K562 (cell line): ENCODE results near the gene TRAPPC5. TPM values are rescaled to one million over a fixed set of nuclear protein-coding genes. Genes with fewer than 3 reads are reported as not detected.

ENCODE experiments used
- ATAC-seq: fragments of 200-7000 bp; cut with Tn5 transposase; 3 replicates; pipeline ENCODE4 v1.9.1; 2020; ENCODE audit warnings: moderate library complexity
- BruUV-seq: library from RNA; stranded (reverse); fragments of 400-500 nt; replicated peaks from 2 replicates; lab custom pipeline; 2021; lab: Mats Ljungman, UMichigan
- CTCF ChIA-PET: fragments of 300-600 bp; formaldehyde crosslinking; extraction: SDS; loops from one replicate; lab custom pipeline; 2021; ENCODE audit warnings: low intra/inter-chr PET ratio; lab: Yijun Ruan, JAX
- POLR2A ChIA-PET: fragments of 300-600, 350-650 bp; sonication (Branson Sonifier 250); formaldehyde crosslinking; extraction: SDS; loops from one replicate; lab custom pipeline; 2021; ENCODE audit warnings: antibody characterized with exemption, inconsistent platforms; lab: Yijun Ruan, JAX
- DNase-seq, 4 experiments: peaks; one replicate each; pipeline versions ENCODE4 v3.0.0 to v3.0.0-alpha.2; 2011 to 2018; ENCODE audit warnings: low spot score in 3 of 4, mixed read lengths in 3 of 4; ENCODE audit errors: extremely low read depth in 1 of 4
- FAIRE-seq: peaks from 2 replicates; lab custom pipeline; 2011; peaks lifted over from hg19 to GRCh38; lab: Jason Lieb, UNC
- H2AFZ ChIP-seq: 2 replicates; pipeline ENCODE4 v1.6.0; 2011; ENCODE audit warnings: low read depth, low read length, control low read depth, inconsistent platforms
- H3K27ac ChIP-seq: fragments of 200-600 bp; 3 replicates; pipeline ENCODE4 v1.8.0; 2011; ENCODE audit warnings: low read depth, mild to moderate bottlenecking, control low read depth, inconsistent platforms, low read length, moderate library complexity, mixed read lengths; ENCODE audit errors: extremely low read depth
- H3K27me3 ChIP-seq, 2 experiments: fragments of 300-600 bp in 1 of 2; 2 replicates in 1 of 2; 3 replicates in 1 of 2; pipeline versions ENCODE4 v1.6.0 to v1.8.0; 2011; ENCODE audit warnings: inconsistent platforms in 2 of 2, low read length in 2 of 2, mild to moderate bottlenecking in 1 of 2, mixed read lengths in 1 of 2, moderate library complexity in 1 of 2; ENCODE audit not compliant: control insufficient read depth in 2 of 2, insufficient read depth in 2 of 2
- H3K36me3 ChIP-seq: fragments of 300-600 bp; 3 replicates; pipeline ENCODE4 v1.8.0; 2011; ENCODE audit warnings: mild to moderate bottlenecking, low read length, inconsistent platforms; ENCODE audit not compliant: control insufficient read depth, insufficient read depth
- H3K4me1 ChIP-seq, 2 experiments: fragments of 200-600 bp in 1 of 2; replicated peaks in 1 of 2; 2 replicates in 1 of 2; 3 replicates in 1 of 2; pipeline versions ENCODE4 v1.5.1 to v1.8.0; 2011; ENCODE audit warnings: inconsistent platforms in 2 of 2, low read length in 2 of 2, mild to moderate bottlenecking in 1 of 2, mixed read lengths in 1 of 2, moderate library complexity in 1 of 2; ENCODE audit not compliant: control insufficient read depth in 2 of 2, insufficient read depth in 2 of 2
- H3K4me2 ChIP-seq: 2 replicates; pipeline ENCODE4 v1.6.1; 2011; ENCODE audit warnings: low read length, control low read depth, inconsistent platforms, mixed read lengths; ENCODE audit not compliant: insufficient read depth
- H3K4me3 ChIP-seq: fragments of 200-600 bp; sonication (generic), shearing (Covaris generic); 2 replicates; pipeline ENCODE4 v1.5.1; 2016; ENCODE audit warnings: control low read depth, inconsistent platforms
- H3K79me2 ChIP-seq: fragments of 200-600 bp; 3 replicates; pipeline ENCODE4 v1.8.0; 2011; ENCODE audit warnings: low read length, inconsistent platforms; ENCODE audit not compliant: control insufficient read depth, insufficient read depth
- H3K9ac ChIP-seq, 2 experiments: 2 replicates each; pipeline versions ENCODE4 v1.6.0 to v1.6.1; 2011; ENCODE audit warnings: low read depth in 2 of 2, low read length in 2 of 2, control low read depth in 1 of 2, inconsistent platforms in 1 of 2, mild to moderate bottlenecking in 1 of 2, mixed read lengths in 1 of 2; ENCODE audit not compliant: insufficient read depth in 1 of 2
- H3K9me1 ChIP-seq: one replicate; pipeline ENCODE4 v1.6.0; 2011; ENCODE audit warnings: inconsistent platforms, mild to moderate bottlenecking, low read length, moderate library complexity; ENCODE audit not compliant: control insufficient read depth, insufficient read depth
- H3K9me3 ChIP-seq: replicated peaks from 2 replicates; pipeline ENCODE4 v1.5.1; 2011; ENCODE audit warnings: low read depth, low read length, inconsistent platforms; ENCODE audit not compliant: control insufficient read depth, insufficient read depth
- H4K20me1 ChIP-seq: replicated peaks from 2 replicates; pipeline ENCODE4 v1.6.1; 2011; ENCODE audit warnings: low read length, inconsistent platforms, mixed read lengths; ENCODE audit not compliant: control insufficient read depth, insufficient read depth
- ARNT ChIP-seq, 2 experiments: fragments of 450-650 bp; IDR thresholded peaks; 2 replicates each; pipeline ENCODE4 v1.6.1; 2016; ENCODE audit warnings: mild to moderate bottlenecking in 1 of 2
- BRD4 ChIP-seq: fragments of 200-600 bp; sonication (generic); IDR thresholded peaks from 2 replicates; pipeline ENCODE4 v1.6.1; 2017; ENCODE audit warnings: inconsistent platforms
- ETS1 ChIP-seq: conservative IDR thresholded peaks from 2 replicates; pipeline ENCODE4 v1.6.1; 2011; ENCODE audit warnings: low read depth, mild to moderate bottlenecking, low read length; ENCODE audit not compliant: control insufficient read depth
- FOXJ2 ChIP-seq: fragments of 200-800 bp; sonication (Bioruptor generic); IDR thresholded peaks from 2 replicates; pipeline ENCODE4 v1.6.1; 2016; ENCODE audit warnings: missing genetic modification characterization, missing compliant biosample characterization
- FOXP4 ChIP-seq: sonication (generic); formaldehyde crosslinking; IDR thresholded peaks from 2 replicates; pipeline ENCODE4 v1.8.0; 2022; ENCODE audit warnings: mild to moderate bottlenecking, missing genetic modification reagents, borderline replicate concordance
- HDAC8 ChIP-seq: fragments of 450-650 bp; IDR thresholded peaks from 2 replicates; pipeline ENCODE4 v1.6.1; 2016; ENCODE audit warnings: mild to moderate bottlenecking, missing genetic modification characterization, moderate library complexity, missing compliant biosample characterization
- HIVEP1 ChIP-seq: fragments of 250-450 bp; sonication (Bioruptor Pico); IDR thresholded peaks from 2 replicates; pipeline ENCODE4 v1.4.0; 2020; ENCODE audit warnings: mild to moderate bottlenecking
- MXD1 ChIP-seq: fragments of 250-450 bp; sonication (Bioruptor Pico); IDR thresholded peaks from 2 replicates; pipeline ENCODE4 v1.8.0; 2021; ENCODE audit warnings: borderline replicate concordance, mild to moderate bottlenecking, moderate library complexity; ENCODE audit not compliant: poor library complexity, severe bottlenecking
- PHF21A ChIP-seq: fragments of 450-650 bp; IDR thresholded peaks from 2 replicates; pipeline ENCODE4 v1.6.1; 2017; ENCODE audit warnings: low read depth, borderline replicate concordance
- POLR2AphosphoS5 ChIP-seq: IDR thresholded peaks from 2 replicates; pipeline ENCODE4 v1.6.1; 2011; ENCODE audit warnings: mild to moderate bottlenecking, low read depth, low read length, moderate library complexity; ENCODE audit not compliant: control insufficient read depth, insufficient read depth
- ZNF551 ChIP-seq: fragments of 250-450 bp; sonication (Bioruptor Pico); IDR thresholded peaks from 2 replicates; pipeline ENCODE4 v1.5.0; 2021; ENCODE audit warnings: mild to moderate bottlenecking, moderate library complexity
- ZNF609 ChIP-seq: sonication (generic); formaldehyde crosslinking; IDR thresholded peaks from 2 replicates; pipeline ENCODE4 v1.8.1; 2023; ENCODE audit warnings: missing genetic modification reagents, mild to moderate bottlenecking, borderline replicate concordance
- WGBS: fragments of 100-300 bp; shearing (Covaris generic); methylation state at CpG from one replicate; pipeline ENCODE4 v1.1.6; 2016; ENCODE audit warnings: low coverage, mixed read lengths; ENCODE audit not compliant: insufficient coverage; ENCODE audit errors: missing lambda C conversion rate; 5-methylcytosine and 5-hydroxymethylcytosine counted together
- in situ Hi-C: fragments of 300-500 bp; cut with MboI; formaldehyde crosslinking; loops from 4 replicates; pipeline ENCODE4 v1.15.0; 2018; ENCODE audit warnings: inconsistent platforms, mixed read lengths
- intact Hi-C: fragments of 100-400 bp; cut with micrococcal nuclease; formaldehyde crosslinking; loops from 2 replicates; pipeline ENCODE4 v1.14.2; 2022
- polyA plus RNA-seq, 8 experiments: library from polyadenylated mRNA; depleted of rRNA in 4 of 8; stranded (reverse) in 5 of 8; unstranded in 3 of 8; fragments of >200 nt; fragmentation: Nextera tagmentation in 2 of 8; fragmentation: Illumina TruSeq in 1 of 8; extraction: Ambion mirVana in 2 of 8; extraction: Trizol in 1 of 8; gene quantifications; 2 replicates each; pipeline versions ENCODE4 v1.2.1 to v1.2.3, GENCODE V29; 2011 to 2014; ENCODE audit warnings: inconsistent platforms in 1 of 8, missing spikeins in 1 of 8
- total RNA-seq, 7 experiments: library from RNA; depleted of rRNA in 6 of 7; stranded (reverse); fragments of >200 nt in 6 of 7; fragmentation: Illumina TruSeq in 2 of 7; extraction: Trizol in 2 of 7; gene quantifications; 2 replicates each; pipeline versions ENCODE4 v1.2.1 to v1.2.3, GENCODE V29; 2011 to 2021; ENCODE audit warnings: low replicate concordance in 1 of 7

Gene TRAPPC5
- total and polyA plus RNA-seq, 9 of the 15 experiments (the other 6 are each of a cell fraction or from before 2014, with no cell fraction given): 2.0 to 76.9 (median 29.3) TPM

GRCh38 chr19:7633698-7634097 is 46.9 kb upstream of the TRAPPC5 start, which contains the start of gene PCP2:
PCP2 (minus strand) TSS chr19:7633719; CDS start chr19:7633457, 262 bp downstream.
- in situ Hi-C loops: no loop called here
- Histone ChIP-seq H3K36me3 (peaks cover 17% of the 10 kb centered on the region; the same call in 2 of the 3 replicates), H3K4me2 (no peak within 1 kb of the TSS), H3K79me2 (peaks cover 46% of the 10 kb centered on the region), H3K27ac (no peak within 1 kb of the TSS), H3K4me1 (peaks cover 19 to 38% of the 10 kb centered on the region in 2 experiments; a peak in 4 of 5 replicates), H3K9ac (peak within 1 kb of the TSS in 1 of 2 experiments; percentile 39; a peak in 1 of 4 replicates), H3K9me3 (no peaks in the 10 kb centered on the region), H4K20me1 (peaks cover under 1% of the 10 kb centered on the region; the same call in 1 of the 2 replicates), H3K9me1 (no peaks in the 10 kb centered on the region), H3K27me3 (no peaks in the 10 kb centered on the region), H3K4me3 (no peak within 1 kb of the TSS), H2AFZ (no peak within 1 kb of the TSS)
- CTCF ChIA-PET: no interaction called here
- 60% methylated on average over 1 of the region's 2 CpGs for WGBS
- FAIRE-seq (no peak), DNase-seq (no peak), ATAC-seq (no peak)
- POLR2A ChIA-PET: interaction anchor here (0.5 to 0.8 kb wide), 5 partner anchors 9 to 98 kb away, joined by 3 to 4 read pairs (median 3); partner anchors contain the start of gene PNPLA6
- intact Hi-C loops: no loop called here
- no TSS peak for BruUV-seq
- TF ChIP-seq FOXJ2 (no peak), PHF21A (no peak), HDAC8 (no peak), ZNF551 (no peak), MXD1 (CRISPR knock-in tag) (no peak), HIVEP1 (CRISPR knock-in tag) (no peak), FOXP4 (CRISPR knock-in tag) (no peak), ETS1 (no peak), ZNF609 (no peak), ARNT (IDR thresholded peaks at IDR 0.05) (no peak), POLR2AphosphoS5 (no peak), BRD4 (no peak)
